ENCODE measurements around the gene ATP6AP2. TPM values are rescaled to one million over a fixed set of nuclear protein-coding genes. Genes with fewer than 3 reads are reported as not detected.
"Not testable (repeated sequence)": the region's sequence is repeated elsewhere in the genome, so short reads cannot be mapped to it uniquely, and the experiment has no call there.

The ATP6AP2 gene
- total and polyA plus RNA-seq, 7 donors = 16.8 to 121 (median 86.4) TPM

DNA sequence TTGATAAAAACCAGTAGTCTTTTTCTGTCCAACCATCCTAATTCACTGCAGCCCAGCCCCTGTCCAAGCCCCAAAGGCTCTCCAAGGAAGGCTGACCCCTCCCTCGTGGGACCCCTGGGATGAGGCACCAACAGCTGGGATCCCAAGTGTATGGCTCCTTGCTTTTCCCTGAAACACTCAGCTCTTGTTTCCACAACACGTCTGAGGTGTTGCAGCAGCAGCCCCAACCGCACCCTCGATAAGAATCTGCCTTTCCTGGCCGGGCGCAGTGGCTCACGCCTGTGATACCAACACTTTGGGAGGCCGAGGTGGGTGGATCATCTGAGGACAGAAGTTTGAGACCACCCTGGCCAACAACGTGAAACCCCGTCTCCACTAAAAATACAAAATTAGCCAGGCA lies 17.0 kb upstream of the ATP6AP2 start:
- no peak for DNase-seq
- Histone ChIP-seq H3K4me1 (no peaks in the 10 kb centered on the region), H3K4me3 (no peak overlapping the region), H3K27ac (no peak overlapping the region), H3K36me3 (no peaks in the 10 kb centered on the region), H3K9me3 (no peaks in the 10 kb centered on the region), H3K27me3 (no peaks in the 10 kb centered on the region)
- 88 to 89% methylated on average over 10 of the region's 10 CpGs for WGBS, 2 donors
- intact Hi-C loops (cut with DNase I) = no loop called here
- TF ChIP-seq CTCF (IDR thresholded peaks at IDR 0.05) (no peak), POLR2AphosphoS5 (IDR thresholded peaks at IDR 0.05) (no peak), POLR2A (IDR thresholded peaks at IDR 0.05) (no peak), EP300 (IDR thresholded peaks at IDR 0.05) (no peak)

DNA sequence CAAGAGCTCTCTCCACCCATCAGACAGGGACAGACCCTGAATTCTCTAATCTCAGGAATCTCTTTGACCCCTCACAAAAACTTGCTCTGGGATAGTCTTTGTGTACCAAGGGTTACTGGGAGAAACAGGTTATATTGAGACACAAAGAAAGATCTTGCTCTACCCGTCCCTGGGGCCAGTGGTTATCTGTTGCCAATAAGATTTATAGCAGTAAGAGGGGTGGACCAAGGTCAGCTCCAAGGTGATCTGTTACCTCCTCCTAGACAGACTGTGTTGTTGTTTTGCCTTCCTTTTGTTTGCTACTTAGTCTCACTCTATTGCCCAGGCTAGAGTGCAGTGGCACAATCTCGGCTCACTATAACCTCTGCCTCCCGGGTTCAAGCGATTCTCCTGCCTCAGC lies 16.3 kb upstream of the ATP6AP2 start:
- WGBS, 2 donors = 85 to 88% methylated on average over 4 of the region's 4 CpGs
- DNase-seq = no peak
- TF ChIP-seq EP300 (IDR thresholded peaks at IDR 0.05) = no peak
- no peak for TF ChIP-seq POLR2A (IDR thresholded peaks at IDR 0.05)
- no peak for TF ChIP-seq POLR2AphosphoS5 (IDR thresholded peaks at IDR 0.05)
- no peak for TF ChIP-seq CTCF (IDR thresholded peaks at IDR 0.05)
- H3K4me1 ChIP-seq = no peaks in the 10 kb centered on the region
- intact Hi-C loops (cut with DNase I) = no loop called here
- no peaks in the 10 kb centered on the region for H3K9me3 ChIP-seq
- no peak overlapping the region for H3K27ac ChIP-seq
- no peaks in the 10 kb centered on the region for H3K36me3 ChIP-seq
- H3K4me3 ChIP-seq = no peak overlapping the region
- no peaks in the 10 kb centered on the region for H3K27me3 ChIP-seq

GRCh38 chrX:40570346-40571093 lies 10.2 kb upstream of the ATP6AP2 start:
- TF ChIP-seq POLR2AphosphoS5 (IDR thresholded peaks at IDR 0.05) = no peak
- no peak for TF ChIP-seq EP300 (IDR thresholded peaks at IDR 0.05)
- no peak for TF ChIP-seq CTCF (IDR thresholded peaks at IDR 0.05)
- TF ChIP-seq POLR2A (IDR thresholded peaks at IDR 0.05) = no peak
- intact Hi-C loops (cut with DNase I) = no loop called here
- H3K4me3 ChIP-seq = no peak overlapping the region
- 57 to 86% methylated on average over 10 of the region's 10 CpGs for WGBS, 2 donors
- no peaks in the 10 kb centered on the region for H3K27me3 ChIP-seq
- DNase-seq = no peak
- H3K36me3 ChIP-seq = no peaks in the 10 kb centered on the region
- H3K4me1 ChIP-seq = no peaks in the 10 kb centered on the region
- H3K9me3 ChIP-seq = no peaks in the 10 kb centered on the region
- H3K27ac ChIP-seq = no peak overlapping the region

- DNase-seq; H3K27ac ChIP-seq; H3K36me3 ChIP-seq; H3K4me3 ChIP-seq; H3K9me3 ChIP-seq; H3K27me3 ChIP-seq; intact Hi-C loops (cut with DNase I); H3K4me1 ChIP-seq: not testable (repeated sequence)
- WGBS, 2 donors = 74 to 75% methylated on average over 5 of the region's 5 CpGs
Measured at GRCh38 chrX:40571164-40571563, 9.6 kb upstream of the ATP6AP2 start.

GRCh38 chrX:40571600-40571999 lies 9.2 kb upstream of the ATP6AP2 start:
- H3K4me3 ChIP-seq = no peak overlapping the region
- H3K9me3 ChIP-seq = no peaks in the 10 kb centered on the region
- no peaks in the 10 kb centered on the region for H3K27me3 ChIP-seq
- intact Hi-C loops (cut with DNase I) = no loop called here
- H3K27ac ChIP-seq = no peak overlapping the region
- DNase-seq = no peak
- 70 to 86% methylated on average over 3 of the region's 3 CpGs for WGBS, 2 donors
- H3K36me3 ChIP-seq = no peaks in the 10 kb centered on the region
- no peaks in the 10 kb centered on the region for H3K4me1 ChIP-seq
- TF ChIP-seq CTCF (IDR thresholded peaks at IDR 0.05) (no peak), POLR2AphosphoS5 (IDR thresholded peaks at IDR 0.05) (no peak), EP300 (IDR thresholded peaks at IDR 0.05) (no peak), POLR2A (IDR thresholded peaks at IDR 0.05) (no peak)
